Endothelial cell of umbilical vein (primary cell): ENCODE data around the gene UHRF1.

ENCODE experiments used
- CTCF ChIP-seq, 2 donors: IDR thresholded peaks; 1 replicate in 1 of 2; 2 replicates in 1 of 2; pipeline ENCODE4 v1.5.1; 2011; ENCODE audit warnings: low read length in 2 of 2, mild to moderate bottlenecking in 2 of 2, moderate library complexity in 2 of 2, control low read depth in 1 of 2, inconsistent platforms in 1 of 2, low read depth in 1 of 2; ENCODE audit not compliant: insufficient read depth in 1 of 2; ENCODE audit errors: extremely low read depth in 1 of 2
- MAX ChIP-seq: IDR thresholded peaks from 2 replicates; pipeline ENCODE4 v1.6.1; 2011; ENCODE audit not compliant: insufficient read depth, insufficient read length
- POLR2A ChIP-seq: IDR thresholded peaks from 2 replicates; pipeline ENCODE4 v1.6.1; 2012; ENCODE audit warnings: low read depth, mild to moderate bottlenecking, control low read depth, low read length
- POLR2AphosphoS5 ChIP-seq: IDR thresholded peaks from 2 replicates; pipeline ENCODE4 v1.6.1; 2012; ENCODE audit warnings: low read depth, mild to moderate bottlenecking, control low read depth, low read length, moderate library complexity; ENCODE audit not compliant: insufficient read depth

GRCh38 chr19:4914736-4915501, 5.6 kb downstream of the UHRF1 start:
- TF ChIP-seq CTCF (IDR thresholded peaks at IDR 0.05; ENCODE audit: extremely low read depth in 1 of 2, insufficient read depth in 1 of 2, low read depth in 1 of 2, low read length in 2 of 2), result no peak
- TF ChIP-seq POLR2AphosphoS5, result no peak
- TF ChIP-seq MAX, result no peak
- no peak for TF ChIP-seq POLR2A
